NOMO-1 treated with DMSO at 0.1 percent for 48 hours (cell line): ENCODE data around the gene PSD2.

Experiments
- DNase-seq: peaks from one replicate; lab custom pipeline; 2025; ENCODE audit not compliant: unreplicated experiment; lab: John Stamatoyannopoulos, UW

PSD2 gene

GRCh38 chr5:139795074-139796001 lies at the start of gene PSD2:
Gene PSD2, plus strand, starts transcription at chr5:139795808. Its CDS starts 13,633 bp downstream, at chr5:139809441.
- DNase-seq: no peak

- DNase-seq: no peak
These were observed 48.7 kb upstream of the PSD2 start for GRCh38 chr5:139746691-139747582.

GRCh38 chr5:139747583-139748504 lies 47.8 kb upstream of the PSD2 start:
- no peak for DNase-seq

- no peak for DNase-seq
These were observed 47.1 kb upstream of the PSD2 start for GRCh38 chr5:139748505-139748826.

GRCh38 chr5:139749242-139749641 lies 46.4 kb upstream of the PSD2 start:
- no peak for DNase-seq

GRCh38 chr5:139751236-139751635 lies 44.4 kb upstream of the PSD2 start:
- no peak for DNase-seq

GRCh38 chr5:139752506-139753473 lies 42.8 kb upstream of the PSD2 start:
- no peak for DNase-seq

- no peak for DNase-seq
These were observed 39.5 kb upstream of the PSD2 start for GRCh38 chr5:139755892-139756671.

- DNase-seq: no peak
These were observed 38.6 kb upstream of the PSD2 start for GRCh38 chr5:139756971-139757370.

GRCh38 chr5:139757727-139758509 lies 37.7 kb upstream of the PSD2 start:
- no peak for DNase-seq

GRCh38 chr5:139758510-139759075 lies 37.0 kb upstream of the PSD2 start:
- DNase-seq: no peak

GRCh38 chr5:139759219-139759721 lies 36.3 kb upstream of the PSD2 start:
- peak; percentile 34 for DNase-seq

GRCh38 chr5:139760066-139761056 lies 35.2 kb upstream of the PSD2 start:
- no peak for DNase-seq

GRCh38 chr5:139761057-139761450 lies 34.6 kb upstream of the PSD2 start:
- DNase-seq: no peak

- DNase-seq: no peak
These were observed 34.1 kb upstream of the PSD2 start for GRCh38 chr5:139761501-139761900.

GRCh38 chr5:139762615-139763170 lies 32.9 kb upstream of the PSD2 start:
- no peak for DNase-seq
